GM12878 (cell line): ENCODE results near the gene PDE6G. TPM values are rescaled to one million over a fixed set of nuclear protein-coding genes. Genes with fewer than 3 reads are reported as not detected.

Experiments used
- ATAC-seq: fragments of 200-7000 bp; cut with Tn5 transposase; 3 replicates; pipeline ENCODE4 v1.9.1; 2020; ENCODE audit warnings: mild to moderate bottlenecking, moderate library complexity
- BruUV-seq: library from RNA; stranded (reverse); fragments of 400-500 nt; replicated peaks from 2 replicates; lab custom pipeline; 2021; lab: Mats Ljungman, UMichigan
- CTCF ChIA-PET: fragments of 300-600 bp; sonication (Branson Sonifier 250); formaldehyde crosslinking; extraction: SDS; loops from one replicate; lab custom pipeline; 2021; ENCODE audit warnings: inconsistent platforms; lab: Yijun Ruan, JAX
- POLR2A ChIA-PET: fragments of 350-600 bp; formaldehyde crosslinking; extraction: SDS; loops from one replicate; lab custom pipeline; 2021; ENCODE audit warnings: inconsistent platforms; lab: Charles Lee
- RAD21 ChIA-PET: fragments of 300-600 bp; sonication (Branson Sonifier 250); formaldehyde crosslinking; loops from one replicate; lab custom pipeline; 2023; ENCODE audit warnings: antibody characterized with exemption; ENCODE audit not compliant: unreplicated experiment; lab: Charles Lee
- SMC1A ChIA-PET: fragments of 300-600 bp; sonication (Branson Sonifier 250); formaldehyde crosslinking; loops from one replicate; lab custom pipeline; 2023; ENCODE audit not compliant: unreplicated experiment, uncharacterized antibody; lab: Charles Lee
- DNase-seq: peaks from one replicate; pipeline ENCODE4 v3.0.0-alpha.2; 2011; ENCODE audit warnings: low read depth, low spot score
- FAIRE-seq: peaks from 3 replicates; lab custom pipeline; 2011; peaks lifted over from hg19 to GRCh38; lab: Jason Lieb, UNC
- H2AFZ ChIP-seq: 2 replicates; pipeline ENCODE4 v1.6.0; 2011; ENCODE audit warnings: low read depth, low read length, control low read depth; ENCODE audit not compliant: control insufficient read depth
- H3K27ac ChIP-seq: 2 replicates; pipeline ENCODE4 v1.5.1; 2011; ENCODE audit warnings: control low read depth; ENCODE audit not compliant: control insufficient read depth, insufficient read depth
- H3K27me3 ChIP-seq, 2 experiments: replicated peaks in 1 of 2; 2 replicates each; pipeline versions ENCODE4 v1.6.0 to v1.6.1; 2011; ENCODE audit warnings: low read length in 1 of 2; ENCODE audit not compliant: control insufficient read depth in 2 of 2, insufficient read depth in 2 of 2
- H3K36me3 ChIP-seq, 2 experiments: 2 replicates each; pipeline ENCODE4 v1.5.1; 2011; ENCODE audit warnings: low read length in 1 of 2; ENCODE audit not compliant: control insufficient read depth in 2 of 2, insufficient read depth in 2 of 2
- H3K4me1 ChIP-seq: 2 replicates; pipeline ENCODE4 v1.6.1; 2011; ENCODE audit warnings: mild to moderate bottlenecking, low read length, moderate library complexity, mixed read lengths; ENCODE audit not compliant: control insufficient read depth, insufficient read depth
- H3K4me2 ChIP-seq: 2 replicates; pipeline ENCODE4 v1.6.0; 2011; ENCODE audit warnings: control low read depth; ENCODE audit not compliant: control insufficient read depth, insufficient read depth
- H3K4me3 ChIP-seq: fragments of 200-600 bp; sonication (generic); 2 replicates; pipeline ENCODE4 v1.5.1; 2016
- H3K79me2 ChIP-seq: 2 replicates; pipeline ENCODE4 v1.6.0; 2011; ENCODE audit warnings: low read length; ENCODE audit not compliant: control insufficient read depth, insufficient read depth
- H3K9ac ChIP-seq: 2 replicates; pipeline ENCODE4 v1.8.0; 2011; ENCODE audit warnings: low read length, control low read depth, mixed read lengths; ENCODE audit not compliant: control insufficient read depth, insufficient read depth
- H3K9me3 ChIP-seq: replicated peaks from 3 replicates; pipeline ENCODE4 v1.5.1; 2011; ENCODE audit warnings: mild to moderate bottlenecking, low read length; ENCODE audit not compliant: control insufficient read depth, insufficient read depth
- H4K20me1 ChIP-seq: 2 replicates; pipeline ENCODE4 v1.6.0; 2011; ENCODE audit not compliant: control insufficient read depth, insufficient read depth
- BACH1 ChIP-seq: fragments of 450-650 bp; IDR thresholded peaks from 2 replicates; pipeline ENCODE4 v1.6.1; 2017; ENCODE audit warnings: mild to moderate bottlenecking, borderline replicate concordance
- MYB ChIP-seq: fragments of 150-350 bp; IDR thresholded peaks from 2 replicates; pipeline ENCODE4 v1.6.1; 2014; ENCODE audit warnings: mild to moderate bottlenecking, low read depth, low read length, borderline replicate concordance
- NR2C1 ChIP-seq: fragments of 450-650 bp; IDR thresholded peaks from 2 replicates; pipeline ENCODE4 v1.6.1; 2017; ENCODE audit warnings: antibody characterized with exemption, mild to moderate bottlenecking, moderate library complexity
- POLR2A ChIP-seq: IDR thresholded peaks from 2 replicates; pipeline ENCODE4 v1.6.1; 2011; ENCODE audit warnings: low read depth, mild to moderate bottlenecking, low read length
- POLR2AphosphoS2 ChIP-seq: IDR thresholded peaks from 2 replicates; pipeline ENCODE4 v1.6.1; 2011; ENCODE audit warnings: low read depth, mild to moderate bottlenecking, low read length, improper control_type of control experiment, moderate library complexity
- RB1 ChIP-seq: fragments of 450-650 bp; formaldehyde crosslinking; IDR thresholded peaks from 2 replicates; pipeline ENCODE4 v1.6.1; 2017; ENCODE audit warnings: mild to moderate bottlenecking, borderline replicate concordance
- RCOR1 ChIP-seq: conservative IDR thresholded peaks from 2 replicates; pipeline ENCODE4 v1.6.1; 2012; ENCODE audit warnings: low read depth, low read length, improper control_type of control experiment
- SMARCA5 ChIP-seq: fragments of 450-650 bp; IDR thresholded peaks from 2 replicates; pipeline ENCODE4 v1.6.1; 2017; ENCODE audit warnings: mild to moderate bottlenecking
- SMC3 ChIP-seq: IDR thresholded peaks from 2 replicates; pipeline ENCODE4 v1.6.1; 2011; ENCODE audit warnings: low read length, improper control_type of control experiment, borderline replicate concordance
- TCF7 ChIP-seq: IDR thresholded peaks from 2 replicates; pipeline ENCODE4 v1.6.1; 2014; ENCODE audit warnings: antibody characterized with exemption, borderline replicate concordance
- ZNF384 ChIP-seq: IDR thresholded peaks from 2 replicates; pipeline ENCODE4 v1.6.1; 2012; ENCODE audit warnings: low read depth, mild to moderate bottlenecking, low read length, improper control_type of control experiment, borderline replicate concordance
- WGBS: methylation state at CpG from one replicate; pipeline ENCODE4 v1.1.6; 2016; ENCODE audit warnings: low lambda C conversion rate; ENCODE audit not compliant: insufficient replicate concordance, insufficient coverage; ENCODE audit errors: missing lambda C conversion rate; 5-methylcytosine and 5-hydroxymethylcytosine counted together
- in situ Hi-C: fragments of 300-500 bp; cut with MboI; formaldehyde crosslinking; loops from 9 replicates; pipeline ENCODE4 v1.14.3; 2018; ENCODE audit warnings: mixed read lengths
- intact Hi-C: fragments of 100-400 bp; cut with micrococcal nuclease; formaldehyde crosslinking; loops from one replicate; pipeline ENCODE4 v1.14.2; 2022; ENCODE audit not compliant: unreplicated experiment
- polyA plus RNA-seq, 11 experiments: library from polyadenylated mRNA; depleted of rRNA in 4 of 11; unstranded in 6 of 11; stranded (reverse) in 5 of 11; fragments of >200 nt; fragmentation: Nextera tagmentation in 4 of 11; fragmentation: Illumina TruSeq in 1 of 11; extraction: Ambion mirVana in 4 of 11; extraction: Trizol in 1 of 11; gene quantifications; 1 replicate in 1 of 11; 2 replicates in 10 of 11; pipeline versions ENCODE4 v1.2.1 to v1.2.3, GENCODE V29; 2011 to 2016; ENCODE audit warnings: inconsistent platforms in 2 of 11, missing spikeins in 2 of 11, low read depth in 1 of 11
- total RNA-seq, 4 experiments: library from RNA; depleted of rRNA in 3 of 4; stranded (reverse); fragments of >200 nt in 3 of 4; fragmentation: Illumina TruSeq in 1 of 4; extraction: Trizol in 1 of 4; gene quantifications; 2 replicates each; pipeline versions ENCODE4 v1.2.1 to v1.2.3, GENCODE V29; 2013 to 2021
- TF ChIP-seq, protein P1 (sequence below): IDR thresholded peaks from 2 replicates; pipeline ENCODE4 v1.6.1; 2012; ENCODE audit warnings: improper control_type of control experiment, low read depth, low read length; ENCODE audit not compliant: insufficient replicate concordance
- TF ChIP-seq, protein P2 (sequence below), 3 experiments: IDR thresholded peaks in 2 of 3; conservative IDR thresholded peaks in 1 of 3; 2 replicates each; pipeline ENCODE4 v1.5.1; 2011; ENCODE audit warnings: low read depth in 3 of 3, low read length in 3 of 3, mild to moderate bottlenecking in 3 of 3, control low read depth in 2 of 3, moderate library complexity in 2 of 3, inconsistent platforms in 1 of 3, mixed read lengths in 1 of 3; ENCODE audit not compliant: control insufficient read depth in 2 of 3, insufficient read depth in 1 of 3; ENCODE audit errors: extremely low read depth in 1 of 3

Gene PDE6G
- total and polyA plus RNA-seq, 10 of the 15 experiments (the other 5 are each of a cell fraction or from before 2014, with no cell fraction given): 0.55 to 12.1 (median 4.3) TPM

DNA sequence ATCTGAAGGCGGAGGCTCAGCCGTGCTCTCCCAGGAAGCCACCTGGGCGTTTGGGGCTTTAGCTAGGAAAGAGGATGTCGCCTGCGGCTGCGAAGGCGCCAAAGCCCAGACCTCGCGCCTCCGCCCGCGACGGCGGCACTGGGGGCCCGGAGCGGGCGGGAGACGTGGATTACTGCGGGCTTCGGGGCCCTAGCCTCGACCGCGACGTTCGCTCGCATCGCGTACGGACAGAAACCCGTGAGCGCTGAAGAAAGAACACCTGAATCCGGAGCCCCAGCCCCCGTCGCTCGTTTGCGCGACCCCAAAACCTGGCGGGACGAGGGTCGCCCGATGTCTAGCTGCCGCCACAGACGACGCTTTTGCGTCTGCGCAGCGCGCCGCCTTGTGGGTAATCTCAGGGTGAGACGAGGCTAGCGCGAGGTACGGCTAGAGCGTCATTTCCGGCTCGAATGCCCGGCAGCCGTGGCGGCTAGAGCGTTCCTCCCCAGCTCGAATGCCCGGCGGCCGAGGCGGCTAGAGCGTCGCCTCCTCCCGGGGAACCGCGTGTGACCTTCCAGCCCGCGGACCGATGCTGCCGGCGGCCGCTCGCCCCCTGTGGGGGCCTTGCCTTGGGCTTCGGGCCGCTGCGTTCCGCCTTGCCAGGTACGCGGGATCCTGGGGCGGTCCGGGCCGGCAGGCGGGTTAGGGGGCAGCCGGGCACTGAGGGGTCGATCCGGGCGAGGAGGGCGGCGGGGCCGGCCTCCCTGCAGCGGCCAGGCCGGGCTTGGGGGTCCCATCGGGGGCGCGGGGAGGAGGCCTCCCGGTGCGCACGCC lies 46.8 kb upstream of the PDE6G start, which contains the start of gene MRPL12 (continued):
- TF ChIP-seq SMARCA5: no peak; the same call in 1 of the 2 replicates
- TF ChIP-seq NR2C1: peak; percentile 77
- TF ChIP-seq TCF7: no peak
- no peak for TF ChIP-seq RCOR1
- TF ChIP-seq RB1: peak; percentile 89; the same call in 1 of the 2 replicates
- no peak for TF ChIP-seq SMC3
- TF ChIP-seq MYB: no peak
- peak; percentile 73; the same call in 1 of the 2 replicates for TF ChIP-seq POLR2AphosphoS2
- no peak for TF ChIP-seq ZNF384

DNA sequence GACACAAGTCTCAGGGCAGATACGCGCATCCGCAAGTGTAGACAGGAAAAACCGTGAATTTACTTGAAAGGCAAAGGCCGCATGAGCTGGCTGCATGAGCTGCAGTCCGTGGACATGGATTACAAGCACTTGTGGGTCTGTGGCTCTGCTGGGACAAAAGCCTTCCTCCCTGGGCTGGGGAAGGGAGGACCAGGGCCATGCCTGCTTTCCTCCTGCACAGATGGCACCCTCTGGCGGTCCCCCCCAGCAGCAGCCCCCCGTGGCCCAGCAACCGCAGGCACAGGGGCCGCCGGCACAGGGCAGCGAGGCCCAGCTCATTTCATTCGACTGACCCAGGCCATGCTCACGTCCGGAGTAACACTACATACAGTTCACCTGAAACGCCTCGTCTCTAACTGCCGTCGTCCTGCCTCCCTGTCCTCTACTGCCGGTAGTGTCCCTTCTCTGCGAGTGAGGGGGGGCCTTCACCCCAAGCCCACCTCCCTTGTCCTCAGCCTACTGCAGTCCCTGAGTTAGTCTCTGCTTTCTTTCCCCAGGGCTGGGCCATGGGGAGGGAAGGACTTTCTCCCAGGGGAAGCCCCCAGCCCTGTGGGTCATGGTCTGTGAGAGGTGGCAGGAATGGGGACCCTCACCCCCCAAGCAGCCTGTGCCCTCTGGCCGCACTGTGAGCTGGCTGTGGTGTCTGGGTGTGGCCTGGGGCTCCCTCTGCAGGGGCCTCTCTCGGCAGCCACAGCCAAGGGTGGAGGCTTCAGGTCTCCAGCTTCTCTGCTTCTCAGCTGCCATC lies 45.1 kb upstream of the PDE6G start:
- Histone ChIP-seq H3K27ac (no peak overlapping the region), H3K4me3 (peak overlapping the region; percentile 85), H3K36me3 (peaks cover 19 to 23% of the 10 kb centered on the region in 2 experiments; a peak in 3 of 4 replicates), H3K9ac (peak overlapping the region; percentile 89; the same call in 1 of the 2 replicates), H4K20me1 (0 out of 2 replicates have a peak, but pooled peaks cover 3% of the 10 kb centered on the region), H3K9me3 (no peaks in the 10 kb centered on the region), H2AFZ (no peak overlapping the region), H3K4me1 (peaks cover 8% of the 10 kb centered on the region), H3K79me2 (peaks cover 45% of the 10 kb centered on the region), H3K4me2 (peak overlapping the region; percentile 91), H3K27me3 (no peaks in the 10 kb centered on the region)
- CTCF ChIA-PET: interaction anchor here (0.9 to 2.1 kb wide), 4 partner anchors 10 to 168 kb away, joined by 3 to 6 read pairs (median 4); no protein-coding TSS in a partner anchor
- no peak for DNase-seq
- SMC1A ChIA-PET: no interaction called here
- in situ Hi-C loops (no loop called here), intact Hi-C loops (loop anchor here (2.0 kb wide), 1 partner anchor 19 kb away; the partner anchor contains the start of gene ARL16)
- 76% methylated on average over 23 of the region's 23 CpGs for WGBS
- POLR2A ChIA-PET: interaction anchor here (0.8 to 3.5 kb wide), 2 partner anchors 18 to 229 kb away, joined by 3 to 32 read pairs; partner anchors contain the start of genes ARL16 and HGS
- no TSS peak for BruUV-seq
- FAIRE-seq: no peak
- RAD21 ChIA-PET: interaction anchor here (1.4 to 1.6 kb wide), 2 partner anchors 18 to 33 kb away, joined by 5 read pairs; partner anchors contain the start of genes ARL16 and HGS
- peak; percentile 32 for ATAC-seq
- TF ChIP-seq BACH1 (no peak), POLR2A (peak; percentile 18; the same call in 1 of the 2 replicates)
- TF ChIP-seq, protein P1, sequence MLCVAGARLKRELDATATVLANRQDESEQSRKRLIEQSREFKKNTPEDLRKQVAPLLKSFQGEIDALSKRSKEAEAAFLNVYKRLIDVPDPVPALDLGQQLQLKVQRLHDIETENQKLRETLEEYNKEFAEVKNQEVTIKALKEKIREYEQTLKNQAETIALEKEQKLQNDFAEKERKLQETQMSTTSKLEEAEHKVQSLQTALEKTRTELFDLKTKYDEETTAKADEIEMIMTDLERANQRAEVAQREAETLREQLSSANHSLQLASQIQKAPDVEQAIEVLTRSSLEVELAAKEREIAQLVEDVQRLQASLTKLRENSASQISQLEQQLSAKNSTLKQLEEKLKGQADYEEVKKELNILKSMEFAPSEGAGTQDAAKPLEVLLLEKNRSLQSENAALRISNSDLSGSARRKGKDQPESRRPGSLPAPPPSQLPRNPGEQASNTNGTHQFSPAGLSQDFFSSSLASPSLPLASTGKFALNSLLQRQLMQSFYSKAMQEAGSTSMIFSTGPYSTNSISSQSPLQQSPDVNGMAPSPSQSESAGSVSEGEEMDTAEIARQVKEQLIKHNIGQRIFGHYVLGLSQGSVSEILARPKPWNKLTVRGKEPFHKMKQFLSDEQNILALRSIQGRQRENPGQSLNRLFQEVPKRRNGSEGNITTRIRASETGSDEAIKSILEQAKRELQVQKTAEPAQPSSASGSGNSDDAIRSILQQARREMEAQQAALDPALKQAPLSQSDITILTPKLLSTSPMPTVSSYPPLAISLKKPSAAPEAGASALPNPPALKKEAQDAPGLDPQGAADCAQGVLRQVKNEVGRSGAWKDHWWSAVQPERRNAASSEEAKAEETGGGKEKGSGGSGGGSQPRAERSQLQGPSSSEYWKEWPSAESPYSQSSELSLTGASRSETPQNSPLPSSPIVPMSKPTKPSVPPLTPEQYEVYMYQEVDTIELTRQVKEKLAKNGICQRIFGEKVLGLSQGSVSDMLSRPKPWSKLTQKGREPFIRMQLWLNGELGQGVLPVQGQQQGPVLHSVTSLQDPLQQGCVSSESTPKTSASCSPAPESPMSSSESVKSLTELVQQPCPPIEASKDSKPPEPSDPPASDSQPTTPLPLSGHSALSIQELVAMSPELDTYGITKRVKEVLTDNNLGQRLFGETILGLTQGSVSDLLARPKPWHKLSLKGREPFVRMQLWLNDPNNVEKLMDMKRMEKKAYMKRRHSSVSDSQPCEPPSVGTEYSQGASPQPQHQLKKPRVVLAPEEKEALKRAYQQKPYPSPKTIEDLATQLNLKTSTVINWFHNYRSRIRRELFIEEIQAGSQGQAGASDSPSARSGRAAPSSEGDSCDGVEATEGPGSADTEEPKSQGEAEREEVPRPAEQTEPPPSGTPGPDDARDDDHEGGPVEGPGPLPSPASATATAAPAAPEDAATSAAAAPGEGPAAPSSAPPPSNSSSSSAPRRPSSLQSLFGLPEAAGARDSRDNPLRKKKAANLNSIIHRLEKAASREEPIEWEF: no peak
- TF ChIP-seq, protein P2, sequence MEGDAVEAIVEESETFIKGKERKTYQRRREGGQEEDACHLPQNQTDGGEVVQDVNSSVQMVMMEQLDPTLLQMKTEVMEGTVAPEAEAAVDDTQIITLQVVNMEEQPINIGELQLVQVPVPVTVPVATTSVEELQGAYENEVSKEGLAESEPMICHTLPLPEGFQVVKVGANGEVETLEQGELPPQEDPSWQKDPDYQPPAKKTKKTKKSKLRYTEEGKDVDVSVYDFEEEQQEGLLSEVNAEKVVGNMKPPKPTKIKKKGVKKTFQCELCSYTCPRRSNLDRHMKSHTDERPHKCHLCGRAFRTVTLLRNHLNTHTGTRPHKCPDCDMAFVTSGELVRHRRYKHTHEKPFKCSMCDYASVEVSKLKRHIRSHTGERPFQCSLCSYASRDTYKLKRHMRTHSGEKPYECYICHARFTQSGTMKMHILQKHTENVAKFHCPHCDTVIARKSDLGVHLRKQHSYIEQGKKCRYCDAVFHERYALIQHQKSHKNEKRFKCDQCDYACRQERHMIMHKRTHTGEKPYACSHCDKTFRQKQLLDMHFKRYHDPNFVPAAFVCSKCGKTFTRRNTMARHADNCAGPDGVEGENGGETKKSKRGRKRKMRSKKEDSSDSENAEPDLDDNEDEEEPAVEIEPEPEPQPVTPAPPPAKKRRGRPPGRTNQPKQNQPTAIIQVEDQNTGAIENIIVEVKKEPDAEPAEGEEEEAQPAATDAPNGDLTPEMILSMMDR (IDR thresholded peaks at IDR 0.05 in 2 of 3, conservative IDR thresholded peaks at IDR 0.05 in 1 of 3; ENCODE audit: control insufficient read depth in 2 of 3, extremely low read depth in 1 of 3, insufficient read depth in 1 of 3, low read depth in 3 of 3, low read length in 3 of 3): peak in 2 of 3 experiments; percentile 15 to 25; a peak in 2 of 6 replicates
